22Rv1 (cell line): ENCODE results near the gene YKT6.

ENCODE experiments used
- ZFX ChIP-seq: fragments of 450-650 bp; IDR thresholded peaks from 2 replicates; pipeline ENCODE4 v1.6.1; 2017; ENCODE audit warnings: antibody characterized with exemption, borderline replicate concordance
- TF ChIP-seq, protein P1 (sequence below): fragments of 450-650 bp; IDR thresholded peaks from 2 replicates; pipeline ENCODE4 v1.5.1; 2017; ENCODE audit warnings: mild to moderate bottlenecking

DNA sequence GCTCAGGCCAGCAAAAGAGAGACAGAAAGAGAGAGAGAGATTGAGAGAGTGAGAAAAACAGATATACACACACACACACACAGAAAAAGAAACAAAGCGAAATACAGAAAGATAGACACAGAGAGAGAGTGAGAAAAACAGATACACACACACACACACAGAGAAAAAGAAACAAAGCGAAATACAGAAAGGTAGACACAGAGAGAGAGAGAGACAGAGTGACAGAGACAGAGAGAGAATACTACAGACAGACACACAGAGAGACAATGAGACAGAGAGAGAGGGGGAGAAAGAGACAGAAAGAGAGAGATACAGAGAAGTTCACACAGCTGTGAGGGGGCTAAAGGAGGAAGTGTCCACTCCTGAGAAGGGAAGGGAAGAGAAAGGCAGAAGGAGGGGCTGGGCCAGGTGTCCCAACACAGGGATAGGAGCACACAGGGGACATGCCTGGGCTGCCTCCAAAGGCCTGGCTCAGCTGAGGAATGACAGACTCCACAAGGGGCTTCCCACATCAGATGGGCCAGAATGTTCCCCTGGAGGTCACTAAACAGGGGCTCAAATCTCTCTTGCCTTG is 15.8 kb upstream of the YKT6 start:
- TF ChIP-seq, protein P1, sequence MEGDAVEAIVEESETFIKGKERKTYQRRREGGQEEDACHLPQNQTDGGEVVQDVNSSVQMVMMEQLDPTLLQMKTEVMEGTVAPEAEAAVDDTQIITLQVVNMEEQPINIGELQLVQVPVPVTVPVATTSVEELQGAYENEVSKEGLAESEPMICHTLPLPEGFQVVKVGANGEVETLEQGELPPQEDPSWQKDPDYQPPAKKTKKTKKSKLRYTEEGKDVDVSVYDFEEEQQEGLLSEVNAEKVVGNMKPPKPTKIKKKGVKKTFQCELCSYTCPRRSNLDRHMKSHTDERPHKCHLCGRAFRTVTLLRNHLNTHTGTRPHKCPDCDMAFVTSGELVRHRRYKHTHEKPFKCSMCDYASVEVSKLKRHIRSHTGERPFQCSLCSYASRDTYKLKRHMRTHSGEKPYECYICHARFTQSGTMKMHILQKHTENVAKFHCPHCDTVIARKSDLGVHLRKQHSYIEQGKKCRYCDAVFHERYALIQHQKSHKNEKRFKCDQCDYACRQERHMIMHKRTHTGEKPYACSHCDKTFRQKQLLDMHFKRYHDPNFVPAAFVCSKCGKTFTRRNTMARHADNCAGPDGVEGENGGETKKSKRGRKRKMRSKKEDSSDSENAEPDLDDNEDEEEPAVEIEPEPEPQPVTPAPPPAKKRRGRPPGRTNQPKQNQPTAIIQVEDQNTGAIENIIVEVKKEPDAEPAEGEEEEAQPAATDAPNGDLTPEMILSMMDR = no peak
- no peak for TF ChIP-seq ZFX
